Omental fat pad (tissue), 4 donors: ENCODE data around the gene UBIAD1. TPM values are rescaled to one million over a fixed set of nuclear protein-coding genes. Genes with fewer than 3 reads are reported as not detected.

Experiments used
- ATAC-seq: fragments of 150-250 bp; one replicate; pipeline ENCODE4 v1.9.1; 2016; ENCODE audit warnings: mild to moderate bottlenecking, moderate library complexity; ENCODE audit not compliant: low FRiP score
- DNase-seq: peaks from one replicate; pipeline ENCODE4 v3.0.0-alpha.2; 2019; ENCODE audit warnings: low spot score
- CTCF ChIP-seq, 3 donors: fragments of 450-650 bp; IDR thresholded peaks; one replicate each; pipeline ENCODE4 v1.5.1; 2016 to 2017; ENCODE audit warnings: antibody characterized with exemption in 3 of 3, mild to moderate bottlenecking in 3 of 3, moderate library complexity in 2 of 3
- total RNA-seq, 4 donors: library from RNA; depleted of rRNA; stranded (reverse); fragments of >200 nt; gene quantifications; one replicate each; pipeline ENCODE4 v1.1.0, GENCODE V29; 2016

UBIAD1 gene
- total RNA-seq, 4 donors from 2014 or later: 9.3 to 28.2 (median 12.2) TPM

DNA sequence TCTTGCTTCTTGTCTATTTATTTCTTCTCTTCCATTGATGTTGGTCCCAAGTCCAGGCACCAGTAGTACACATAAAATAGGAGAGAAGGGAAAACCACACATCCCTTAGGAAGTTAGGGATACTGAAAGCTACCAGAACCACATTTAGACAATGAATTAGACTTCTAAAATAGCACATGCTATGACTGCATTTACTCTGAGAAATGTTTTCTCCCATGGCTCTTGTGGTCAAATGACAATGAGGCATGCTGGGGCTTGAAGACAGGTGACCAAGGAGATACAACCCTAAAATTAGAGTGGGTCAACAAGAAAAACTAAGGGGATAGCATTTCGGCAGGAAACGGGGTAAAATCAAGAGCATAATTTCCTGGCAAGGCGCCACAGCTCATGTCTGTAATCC is 27.8 kb upstream of the UBIAD1 start:
- TF ChIP-seq CTCF (IDR thresholded peaks at IDR 0.05): no peak
- DNase-seq (no peak), ATAC-seq (no peak)

DNA sequence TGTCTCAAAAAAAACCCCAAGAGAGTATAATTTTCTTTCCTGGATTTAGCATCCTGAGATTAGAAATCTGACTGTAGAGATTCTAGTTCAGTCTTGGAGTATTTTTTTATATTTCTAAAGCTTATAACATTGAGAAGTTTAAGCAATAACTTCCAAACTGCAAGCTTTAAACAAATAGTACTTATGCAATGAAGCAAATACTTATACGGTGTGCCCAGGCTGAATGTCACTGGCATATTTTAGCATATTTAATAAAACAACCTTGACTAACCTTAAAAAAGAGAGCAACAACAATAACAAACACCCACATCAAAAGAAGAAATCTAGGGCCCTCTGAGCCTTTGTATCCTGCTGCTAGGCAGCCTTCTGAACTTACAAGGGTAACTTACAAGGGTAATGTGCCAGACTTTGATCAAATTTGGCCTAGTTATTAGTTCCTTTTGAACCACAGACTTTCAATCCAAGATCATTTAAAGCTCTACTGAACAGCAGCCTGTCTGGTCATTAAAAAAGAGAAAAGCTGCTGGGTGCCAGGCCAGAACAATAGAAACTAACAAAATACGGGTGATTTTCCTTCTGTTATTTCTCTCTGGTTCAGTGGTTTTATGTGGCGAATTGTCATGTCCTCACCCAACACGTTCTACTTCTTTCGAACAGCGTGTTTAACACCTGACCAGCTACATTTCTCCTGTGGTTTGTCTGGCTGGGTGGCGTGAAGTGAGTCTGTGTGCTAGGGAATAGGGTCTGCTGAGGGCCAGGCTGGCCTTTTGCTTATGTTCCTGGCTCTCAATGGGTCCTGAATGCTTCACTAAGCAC is 26.9 kb upstream of the UBIAD1 start:
- no peak for ATAC-seq
- no peak for DNase-seq
- no peak for TF ChIP-seq CTCF (IDR thresholded peaks at IDR 0.05)

GRCh38 chr1:11248169-11248568 is 24.8 kb upstream of the UBIAD1 start:
- no peak for ATAC-seq
- no peak for DNase-seq
- no peak for TF ChIP-seq CTCF (IDR thresholded peaks at IDR 0.05)

- ATAC-seq: no peak
Observed at GRCh38 chr1:11252538-11252937, 20.5 kb upstream of the UBIAD1 start.

DNA sequence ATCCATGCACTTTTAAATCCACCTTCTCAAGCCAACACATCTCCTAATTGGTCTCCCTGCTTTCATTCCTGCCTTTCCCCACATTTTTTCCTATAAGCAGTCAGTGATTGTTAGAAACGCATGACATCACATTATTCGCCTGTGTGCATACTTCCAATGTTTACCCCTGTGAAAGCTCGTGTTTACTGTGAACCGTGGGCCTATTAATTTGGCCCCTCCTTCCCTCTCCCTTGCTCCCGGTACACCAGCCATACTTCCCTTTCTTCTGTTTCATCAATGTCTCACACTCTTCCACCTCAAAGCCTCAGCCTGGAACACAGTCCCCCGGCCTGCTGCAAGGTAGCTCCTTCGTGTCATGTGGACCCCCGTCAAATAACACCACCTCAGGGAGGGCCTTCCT is 19.8 kb upstream of the UBIAD1 start:
- TF ChIP-seq CTCF (IDR thresholded peaks at IDR 0.05): no peak
- DNase-seq (no peak), ATAC-seq (no peak)

More at GRCh38 chr1:11252538-11252937, 20.5 kb upstream of the UBIAD1 start:
- no peak for DNase-seq
- TF ChIP-seq CTCF (IDR thresholded peaks at IDR 0.05): no peak

- TF ChIP-seq CTCF (IDR thresholded peaks at IDR 0.05): no peak
- DNase-seq (no peak), ATAC-seq (no peak)
Observed at GRCh38 chr1:11256299-11256698, 16.7 kb upstream of the UBIAD1 start.
